GM19099 (cell line): ENCODE results near the gene WDR37.

Source experiments
- POLR2A ChIP-seq: IDR thresholded peaks from 3 replicates; pipeline ENCODE4 v1.6.1; 2011; ENCODE audit warnings: low read depth; ENCODE audit not compliant: insufficient read length; ENCODE audit errors: extremely low read depth

The WDR37 gene

GRCh38 chr10:1104971-1105370 is 48.8 kb downstream of the WDR37 start:
- TF ChIP-seq POLR2A: no peak

GRCh38 chr10:1107004-1107403 is 50.8 kb downstream of the WDR37 start:
- TF ChIP-seq POLR2A: no peak

DNA sequence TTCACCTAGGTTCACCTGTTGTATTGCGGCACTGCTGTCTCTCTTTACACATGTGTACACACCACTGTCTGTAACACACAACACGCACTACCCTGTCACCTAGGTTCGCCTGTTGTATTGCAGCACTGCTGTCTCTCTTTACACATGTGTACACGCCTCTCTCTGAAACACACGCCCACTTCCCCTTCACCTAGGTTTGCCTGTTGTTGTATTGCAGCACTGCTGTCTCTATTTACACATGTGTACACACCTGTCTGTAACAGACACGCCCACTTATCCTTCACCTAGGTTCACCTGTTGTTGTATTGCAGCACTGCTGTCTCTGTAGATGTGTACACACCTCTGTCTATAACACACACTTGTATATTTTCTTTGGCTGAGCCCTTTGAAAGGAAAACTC is 51.5 kb downstream of the WDR37 start:
- TF ChIP-seq POLR2A: no peak

GRCh38 chr10:1109795-1110673 is 53.8 kb downstream of the WDR37 start:
- TF ChIP-seq POLR2A: no peak

DNA sequence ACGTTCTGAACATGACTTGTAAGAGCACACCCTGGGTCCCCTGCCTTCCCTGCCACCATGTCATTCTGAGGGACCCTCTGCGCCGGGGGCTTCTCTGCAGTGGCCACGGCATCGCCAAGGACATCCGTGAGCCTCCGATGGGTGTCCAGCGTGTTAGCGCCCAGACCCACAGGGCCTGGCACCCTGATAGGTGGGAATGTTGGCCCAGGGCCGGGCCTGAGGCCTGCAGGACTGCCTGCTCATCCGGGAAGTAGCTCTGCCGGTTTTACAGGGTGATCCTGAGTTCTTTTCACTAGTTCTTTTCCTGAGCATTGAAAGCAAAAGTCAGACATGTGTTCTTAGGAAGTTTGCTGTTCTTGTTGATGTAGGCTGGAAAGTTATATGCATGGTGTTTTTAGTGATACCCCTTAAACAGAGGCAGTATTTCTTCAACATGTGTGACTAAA is 54.5 kb downstream of the WDR37 start:
- TF ChIP-seq POLR2A: no peak

GRCh38 chr10:1114315-1114714 is 58.1 kb downstream of the WDR37 start:
- TF ChIP-seq POLR2A: no peak

- TF ChIP-seq POLR2A: no peak
Observed at GRCh38 chr10:1114719-1115606, 58.8 kb downstream of the WDR37 start.

DNA sequence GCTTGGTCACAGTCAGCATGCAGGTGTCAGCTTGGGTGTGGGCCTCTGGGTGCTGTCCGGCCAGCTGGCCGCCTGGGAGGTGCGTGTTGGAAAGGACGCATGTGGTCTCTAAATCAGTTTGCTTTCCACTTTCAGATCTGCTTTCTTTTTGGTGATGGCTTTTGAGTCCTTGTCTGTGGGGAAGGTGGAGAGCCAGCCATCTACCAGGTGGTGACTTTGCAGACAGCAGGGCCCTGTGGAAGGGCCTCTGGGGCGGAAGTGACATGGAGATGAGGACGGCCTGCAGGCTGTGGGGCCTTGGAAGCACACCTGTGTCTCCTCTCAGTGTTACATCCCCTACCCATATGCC is 59.4 kb downstream of the WDR37 start:
- no peak for TF ChIP-seq POLR2A

GRCh38 chr10:1116051-1116450 is 59.9 kb downstream of the WDR37 start:
- TF ChIP-seq POLR2A: no peak

GRCh38 chr10:1116696-1117280 is 60.6 kb downstream of the WDR37 start:
- no peak for TF ChIP-seq POLR2A

DNA sequence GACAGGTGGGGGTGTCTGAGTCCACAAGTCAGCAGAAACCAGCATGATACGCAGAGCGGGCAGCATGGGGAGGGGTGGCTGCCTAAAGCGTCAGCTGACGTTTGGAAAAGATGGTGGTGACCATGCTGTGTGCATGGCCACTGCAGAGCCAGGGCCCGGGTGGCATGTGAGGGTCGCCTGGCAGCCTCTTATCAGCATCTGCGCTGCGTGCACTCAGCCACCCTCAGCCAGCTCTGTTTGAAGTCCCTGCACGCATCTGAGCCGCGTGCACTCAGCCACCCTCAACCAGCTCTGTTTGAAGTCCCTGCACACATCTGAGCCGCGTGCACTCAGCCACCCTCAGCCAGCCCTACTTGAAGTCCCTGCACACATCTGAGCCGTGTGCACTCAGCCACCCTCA is 61.5 kb downstream of the WDR37 start:
- TF ChIP-seq POLR2A: no peak

DNA sequence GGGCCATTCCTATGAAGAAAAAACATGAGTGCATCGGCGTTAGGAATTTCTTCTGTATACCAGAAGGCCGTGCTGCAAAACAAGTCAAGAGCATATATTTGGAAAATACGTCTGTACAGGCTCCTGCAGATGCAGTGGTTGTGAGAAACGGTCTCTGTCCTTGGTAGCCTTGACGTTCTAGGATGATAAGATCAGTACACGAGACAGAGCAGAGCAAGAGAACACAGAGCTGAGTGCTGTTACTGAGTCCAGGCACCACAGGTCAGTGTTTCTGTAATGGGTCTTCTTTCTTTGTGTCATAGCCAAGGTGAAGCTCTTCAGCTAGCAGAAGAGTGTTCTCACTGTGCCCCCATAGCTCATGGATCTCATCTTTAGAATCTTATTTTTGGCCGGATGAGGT is 62.8 kb downstream of the WDR37 start:
- TF ChIP-seq POLR2A: no peak

- TF ChIP-seq POLR2A: no peak
Observed at GRCh38 chr10:1119501-1119900, 63.3 kb downstream of the WDR37 start.

DNA sequence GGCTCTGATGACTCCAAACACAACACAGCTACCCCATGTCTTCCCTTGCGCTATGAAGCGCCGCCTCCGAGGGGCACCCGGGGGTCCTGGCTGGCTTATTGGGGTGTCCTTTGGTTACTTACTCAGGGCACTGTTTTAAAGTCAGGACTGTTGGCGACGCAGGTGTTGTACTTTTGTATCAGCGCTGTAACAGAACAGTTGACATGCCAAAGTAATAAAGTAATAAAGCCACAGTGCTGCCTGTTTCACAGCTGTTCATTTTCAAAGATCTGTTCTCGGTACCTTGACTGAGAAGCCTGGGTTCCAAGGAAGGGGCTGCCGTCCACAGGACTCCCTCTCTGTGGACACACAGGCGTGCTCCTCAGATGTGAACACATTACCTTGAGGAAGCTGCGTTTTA is 64.1 kb downstream of the WDR37 start:
- TF ChIP-seq POLR2A: no peak

- no peak for TF ChIP-seq POLR2A
Observed at GRCh38 chr10:1120801-1121211, 64.6 kb downstream of the WDR37 start.
